SH-SY5Y (cell line): ENCODE results near the gene RAB3C.
A peak's percentile ranks its signal among the peaks of the same experiment; 100 is the strongest.

Source experiments
- GATA2 ChIP-seq: IDR thresholded peaks from 2 replicates; pipeline ENCODE4 v1.6.1; 2011; ENCODE audit warnings: mild to moderate bottlenecking, low read depth, low read length
- GATA3 ChIP-seq: IDR thresholded peaks from 2 replicates; pipeline ENCODE4 v1.6.1; 2011; ENCODE audit warnings: low read depth, mild to moderate bottlenecking, low read length, moderate library complexity

The RAB3C gene

GRCh38 chr5:58606064-58606463, 23.2 kb downstream of the RAB3C start:
- no peak for TF ChIP-seq GATA3
- TF ChIP-seq GATA2, result no peak

- TF ChIP-seq GATA2, result no peak
- no peak for TF ChIP-seq GATA3
Measured at GRCh38 chr5:58615972-58616371, 33.1 kb downstream of the RAB3C start.

GRCh38 chr5:58617241-58617640, 34.4 kb downstream of the RAB3C start:
- no peak for TF ChIP-seq GATA2
- TF ChIP-seq GATA3, result no peak

GRCh38 chr5:58620336-58620735, 37.5 kb downstream of the RAB3C start:
- TF ChIP-seq GATA2 (no peak), GATA3 (no peak)

- TF ChIP-seq GATA2 (no peak), GATA3 (no peak)
Measured at GRCh38 chr5:58622936-58623871, 40.3 kb downstream of the RAB3C start.

GRCh38 chr5:58628626-58629025, 45.8 kb downstream of the RAB3C start:
- TF ChIP-seq GATA3, result no peak
- TF ChIP-seq GATA2, result no peak

GRCh38 chr5:58629271-58630159, 46.6 kb downstream of the RAB3C start:
- TF ChIP-seq GATA3 (no peak), GATA2 (no peak)

GRCh38 chr5:58631895-58632294, 49.0 kb downstream of the RAB3C start:
- TF ChIP-seq GATA3, result no peak
- TF ChIP-seq GATA2, result no peak

GRCh38 chr5:58635416-58635815, 52.5 kb downstream of the RAB3C start:
- no peak for TF ChIP-seq GATA2
- no peak for TF ChIP-seq GATA3

- no peak for TF ChIP-seq GATA3
- TF ChIP-seq GATA2, result no peak
Measured at GRCh38 chr5:58640011-58640410, 57.1 kb downstream of the RAB3C start.

- no peak for TF ChIP-seq GATA2
Measured at GRCh38 chr5:58641533-58641932, 58.7 kb downstream of the RAB3C start.

- no peak for TF ChIP-seq GATA2
- TF ChIP-seq GATA3, result no peak
Measured at GRCh38 chr5:58648846-58649245, 66.0 kb downstream of the RAB3C start.

GRCh38 chr5:58649716-58650115, 66.8 kb downstream of the RAB3C start:
- TF ChIP-seq GATA3 (no peak; the same call in 1 of the 2 replicates), GATA2 (peak; percentile 77)

- TF ChIP-seq GATA3 (no peak), GATA2 (no peak)
Measured at GRCh38 chr5:58653521-58653920, 70.6 kb downstream of the RAB3C start.
